Heart left ventricle (tissue), 13 donors: Measurements from ENCODE around the gene PTGIS.

ENCODE experiments used
- POLR2A ChIP-seq, 2 donors: fragments of 450-650 bp; IDR thresholded peaks; one replicate each; pipeline ENCODE4 v1.6.1; 2017; ENCODE audit warnings: antibody characterized with exemption in 2 of 2, mild to moderate bottlenecking in 2 of 2, moderate library complexity in 2 of 2
- TF ChIP-seq, protein P1 (sequence below), 12 donors: fragments of 200-600 bp; sonication (generic) in 4 of 12; IDR thresholded peaks; one replicate each; pipeline versions ENCODE4 v1.5.0 to v1.8.0; 2018 to 2022; ENCODE audit warnings: antibody characterized with exemption in 12 of 12, mild to moderate bottlenecking in 5 of 12
- donor health status: ischemic (EF 13 %, LVEDD 7.1; RV severe dilation, severe dysfunction).
- donor health status: DM: no; HTN: yes; CAD: no.
- donor health status: DM: no; HTN: no; CAD: no.
- donor health status: ischemic (EF 25% LVEDD 6.9; RV normal size, moderate dysfunction).
- donor health status: ischemic (EF 25% LVEDD 5.7; RV mildly dilated, moderate dysfunction).
- donor health status: ischemic (EF 35%, LVEDD 5.7; RV mildly dilated, moderate dysfunction).
- donor health status: nonischemic (EF 11% LVEDD 7.7; RV severe dilation, severe dysfunction).
- donor health status: DM: yes; HTN: yes; CAD: no.
- donor health status: PGD.
- donor health status: ischemic (EF 29% LVEDD 5.4; RV normal size, mild dysfunction).
- donor health status: nonischemic (EF 23%, LVEDD 6.1; RV moderate dilation, normal function).

- TF ChIP-seq, protein P1, sequence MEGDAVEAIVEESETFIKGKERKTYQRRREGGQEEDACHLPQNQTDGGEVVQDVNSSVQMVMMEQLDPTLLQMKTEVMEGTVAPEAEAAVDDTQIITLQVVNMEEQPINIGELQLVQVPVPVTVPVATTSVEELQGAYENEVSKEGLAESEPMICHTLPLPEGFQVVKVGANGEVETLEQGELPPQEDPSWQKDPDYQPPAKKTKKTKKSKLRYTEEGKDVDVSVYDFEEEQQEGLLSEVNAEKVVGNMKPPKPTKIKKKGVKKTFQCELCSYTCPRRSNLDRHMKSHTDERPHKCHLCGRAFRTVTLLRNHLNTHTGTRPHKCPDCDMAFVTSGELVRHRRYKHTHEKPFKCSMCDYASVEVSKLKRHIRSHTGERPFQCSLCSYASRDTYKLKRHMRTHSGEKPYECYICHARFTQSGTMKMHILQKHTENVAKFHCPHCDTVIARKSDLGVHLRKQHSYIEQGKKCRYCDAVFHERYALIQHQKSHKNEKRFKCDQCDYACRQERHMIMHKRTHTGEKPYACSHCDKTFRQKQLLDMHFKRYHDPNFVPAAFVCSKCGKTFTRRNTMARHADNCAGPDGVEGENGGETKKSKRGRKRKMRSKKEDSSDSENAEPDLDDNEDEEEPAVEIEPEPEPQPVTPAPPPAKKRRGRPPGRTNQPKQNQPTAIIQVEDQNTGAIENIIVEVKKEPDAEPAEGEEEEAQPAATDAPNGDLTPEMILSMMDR (IDR thresholded peaks at IDR 0.05), result no peak
- no peak for TF ChIP-seq POLR2A (IDR thresholded peaks at IDR 0.05)
These were observed 78.2 kb downstream of the PTGIS start for GRCh38 chr20:49489688-49490087.
